CD4-positive, alpha-beta T cell (primary cell): ENCODE results near the gene ORAI2. TPM values are rescaled to one million over a fixed set of nuclear protein-coding genes. Genes with fewer than 3 reads are reported as not detected.

Experiments used
- ATAC-seq: fragments of 200-7000 bp; cut with Tn5 transposase; one replicate; pipeline ENCODE4 v1.10.0; 2022; ENCODE audit warnings: mild to moderate bottlenecking; ENCODE audit not compliant: poor library complexity
- CTCF ChIA-PET: fragments of 350-600 bp; sonication (Branson Sonifier 250); formaldehyde crosslinking; loops from one replicate; lab custom pipeline; 2021; ENCODE audit warnings: antibody characterized with exemption, inconsistent platforms; lab: Charles Lee
- POLR2A ChIA-PET: fragments of 350-600 bp; sonication (Branson Sonifier 250); formaldehyde crosslinking; loops from one replicate; lab custom pipeline; 2021; ENCODE audit warnings: antibody characterized with exemption, inconsistent platforms; lab: Charles Lee
- DNase-seq, 14 experiments: peaks; one replicate each; pipeline ENCODE4 v3.0.0-alpha.2; 2013 to 2020; ENCODE audit warnings: mixed read lengths in 2 of 14
- H3K27ac ChIP-seq, 2 donors: one replicate each; pipeline versions ENCODE4 v1.5.1 to v1.7.0; 2013; ENCODE audit warnings: low read length in 2 of 2, low read depth in 1 of 2, mild to moderate bottlenecking in 1 of 2
- H3K27me3 ChIP-seq, 2 experiments: 1 replicate in 1 of 2; 2 replicates in 1 of 2; pipeline versions ENCODE4 v1.6.1 to v1.7.0; 2013; ENCODE audit warnings: low read length in 2 of 2, control low read depth in 1 of 2, mild to moderate bottlenecking in 1 of 2, moderate library complexity in 1 of 2; ENCODE audit not compliant: insufficient read depth in 2 of 2, control insufficient read depth in 1 of 2
- H3K36me3 ChIP-seq: one replicate; pipeline ENCODE4 v1.6.1; 2013; ENCODE audit warnings: low read length, control low read depth; ENCODE audit not compliant: insufficient read depth
- H3K4me1 ChIP-seq: one replicate; pipeline ENCODE4 v1.6.1; 2013; ENCODE audit warnings: low read length, control low read depth; ENCODE audit not compliant: insufficient read depth
- H3K4me3 ChIP-seq: one replicate; pipeline ENCODE4 v1.5.1; 2013; ENCODE audit warnings: mild to moderate bottlenecking, low read length, moderate library complexity
- H3K9me3 ChIP-seq, 2 experiments: 1 replicate in 1 of 2; 2 replicates in 1 of 2; pipeline versions ENCODE4 v1.6.1 to v1.7.0; 2013; ENCODE audit warnings: low read length in 2 of 2, mild to moderate bottlenecking in 2 of 2, control low read depth in 1 of 2, moderate library complexity in 1 of 2; ENCODE audit not compliant: control insufficient read depth in 1 of 2, insufficient read depth in 1 of 2
- H3K27ac Mint-ChIP-seq: one replicate; pipeline ENCODE4 v1.8.0; 2020; ENCODE audit warnings: mixed read lengths
- H3K27me3 Mint-ChIP-seq: one replicate; pipeline ENCODE4 v1.8.0; 2021; ENCODE audit warnings: mixed read lengths
- H3K36me3 Mint-ChIP-seq: one replicate; pipeline ENCODE4 v1.8.0; 2021; ENCODE audit warnings: low read depth, mixed read lengths
- H3K4me1 Mint-ChIP-seq: one replicate; pipeline ENCODE4 v1.8.0; 2021; ENCODE audit warnings: low read depth, mixed read lengths
- H3K4me3 Mint-ChIP-seq: one replicate; pipeline ENCODE4 v1.8.0; 2020; ENCODE audit warnings: mild to moderate bottlenecking, mixed read lengths
- H3K9me3 Mint-ChIP-seq: one replicate; pipeline ENCODE4 v1.8.0; 2020; ENCODE audit warnings: mixed read lengths
- intact Hi-C, 2 experiments: fragments of 100-400 bp; cut with DNase I in 1 of 2; cut with micrococcal nuclease in 1 of 2; formaldehyde crosslinking; loops; one replicate each; pipeline versions ENCODE4 v1.15.1 to v1.9.0; 2023 to 2025; cut with DNase I, micrococcal nuclease
- total RNA-seq, 174 experiments: library from RNA in 2 of 174; stranded (reverse) in 2 of 174; gene quantifications; one replicate each; pipeline ENCODE4 v1.2.3 and lab custom pipeline; 2021 to 2026
- TF ChIP-seq, protein P1 (sequence below): fragments of 200-600 bp; IDR thresholded peaks from one replicate; pipeline ENCODE4 v1.8.0; 2022; ENCODE audit warnings: antibody characterized with exemption, mild to moderate bottlenecking

Gene ORAI2
- total RNA-seq, 2 experiments from 2014 or later = 12.3 to 16.5 TPM

DNA sequence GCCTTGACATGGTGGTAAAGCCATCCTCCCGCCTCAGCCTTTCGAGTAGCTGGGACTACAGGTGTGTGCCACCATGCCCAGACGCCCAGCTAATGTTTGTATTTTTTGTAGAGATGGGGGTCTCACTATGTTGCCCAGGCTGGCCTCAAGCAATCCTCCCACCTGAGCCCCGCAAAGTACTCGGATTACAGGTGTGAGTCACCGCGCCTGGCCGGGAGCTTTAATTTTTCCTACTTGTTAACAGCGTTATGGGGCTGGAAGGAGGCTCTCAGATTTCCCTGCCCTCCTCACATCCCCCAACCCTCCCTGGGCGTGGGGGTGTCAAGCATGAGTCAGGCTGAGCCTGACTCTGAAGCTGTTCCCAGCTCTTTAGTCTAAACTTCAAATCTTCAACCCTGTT, 23.0 kb downstream of the ORAI2 start:
- Histone ChIP-seq H3K9me3 (no peaks in the 10 kb centered on the region), H3K4me3 (no peak overlapping the region), H3K36me3 (peaks cover 37% of the 10 kb centered on the region), H3K27ac (no peak overlapping the region), H3K4me1 (peaks cover 3% of the 10 kb centered on the region), H3K27me3 (no peaks in the 10 kb centered on the region)
- no peak overlapping the region for H3K27ac Mint-ChIP-seq
- ChIA-PET POLR2A (interaction anchor here (1.1 to 1.5 kb wide), 2 partner anchors 22 to 61 kb away, joined by 3 to 4 read pairs; no protein-coding TSS in a partner anchor), CTCF (interaction anchor here (2.3 kb wide), 1 partner anchor 44 kb away, joined by 9 read pairs; no protein-coding TSS in a partner anchor)
- no peak overlapping the region for H3K4me3 Mint-ChIP-seq
- intact Hi-C loops = loop anchor here in 1 of 2 experiments (5.0 kb wide), 1 partner anchor 179 kb away; no protein-coding TSS in a partner anchor
- ATAC-seq (no peak), DNase-seq (no peak)
- TF ChIP-seq, protein P1, sequence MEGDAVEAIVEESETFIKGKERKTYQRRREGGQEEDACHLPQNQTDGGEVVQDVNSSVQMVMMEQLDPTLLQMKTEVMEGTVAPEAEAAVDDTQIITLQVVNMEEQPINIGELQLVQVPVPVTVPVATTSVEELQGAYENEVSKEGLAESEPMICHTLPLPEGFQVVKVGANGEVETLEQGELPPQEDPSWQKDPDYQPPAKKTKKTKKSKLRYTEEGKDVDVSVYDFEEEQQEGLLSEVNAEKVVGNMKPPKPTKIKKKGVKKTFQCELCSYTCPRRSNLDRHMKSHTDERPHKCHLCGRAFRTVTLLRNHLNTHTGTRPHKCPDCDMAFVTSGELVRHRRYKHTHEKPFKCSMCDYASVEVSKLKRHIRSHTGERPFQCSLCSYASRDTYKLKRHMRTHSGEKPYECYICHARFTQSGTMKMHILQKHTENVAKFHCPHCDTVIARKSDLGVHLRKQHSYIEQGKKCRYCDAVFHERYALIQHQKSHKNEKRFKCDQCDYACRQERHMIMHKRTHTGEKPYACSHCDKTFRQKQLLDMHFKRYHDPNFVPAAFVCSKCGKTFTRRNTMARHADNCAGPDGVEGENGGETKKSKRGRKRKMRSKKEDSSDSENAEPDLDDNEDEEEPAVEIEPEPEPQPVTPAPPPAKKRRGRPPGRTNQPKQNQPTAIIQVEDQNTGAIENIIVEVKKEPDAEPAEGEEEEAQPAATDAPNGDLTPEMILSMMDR = no peak
- no peaks in the 10 kb centered on the region for H3K27me3 Mint-ChIP-seq
- peaks cover 26% of the 10 kb centered on the region for H3K36me3 Mint-ChIP-seq
- no peaks in the 10 kb centered on the region for H3K9me3 Mint-ChIP-seq
- no peaks in the 10 kb centered on the region for H3K4me1 Mint-ChIP-seq

DNA sequence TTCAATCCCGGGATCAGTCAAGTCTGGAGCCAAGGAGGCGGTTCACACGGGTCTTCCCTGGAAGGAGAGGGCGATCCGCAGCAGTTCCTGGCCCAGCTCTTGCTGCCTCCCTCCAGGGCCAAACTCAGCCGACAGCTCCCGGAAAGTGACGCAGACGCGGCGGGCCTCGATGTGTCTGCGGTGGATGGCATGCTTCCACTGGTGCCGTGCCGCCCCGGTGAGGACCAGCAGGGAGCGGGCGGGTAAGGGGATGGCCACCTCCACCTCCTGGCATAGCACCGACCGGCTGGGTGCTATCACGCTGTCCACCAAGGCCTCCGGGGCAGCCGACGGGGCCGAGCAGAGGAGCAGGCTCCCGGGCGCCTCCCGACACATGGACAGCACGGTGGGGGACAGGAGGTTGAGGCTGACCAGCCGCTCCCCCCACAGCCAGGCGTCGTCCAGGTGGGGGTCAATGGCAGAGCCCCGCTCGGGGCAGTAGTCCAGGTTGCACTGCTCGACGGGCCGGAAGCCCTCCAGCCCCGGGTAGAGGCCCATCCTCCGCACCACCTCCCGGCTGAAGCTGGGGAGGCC, 24.1 kb downstream of the ORAI2 start:
- H3K4me3 Mint-ChIP-seq = no peak overlapping the region
- peaks cover 8% of the 10 kb centered on the region for H3K4me1 ChIP-seq
- POLR2A ChIA-PET = no interaction called here
- H3K27ac ChIP-seq = no peak overlapping the region
- CTCF ChIA-PET = interaction anchor here (2.3 kb wide), 1 partner anchor 45 kb away, joined by 9 read pairs; no protein-coding TSS in a partner anchor
- TF ChIP-seq, protein P1 = no peak
- peaks cover 37% of the 10 kb centered on the region for H3K36me3 ChIP-seq
- H3K4me3 ChIP-seq = no peak overlapping the region
- no peaks in the 10 kb centered on the region for H3K27me3 Mint-ChIP-seq
- intact Hi-C loops = loop anchor here in 1 of 2 experiments (5.0 kb wide), 1 partner anchor 180 kb away; no protein-coding TSS in a partner anchor
- H3K9me3 ChIP-seq = no peaks in the 10 kb centered on the region
- peaks cover 1% of the 10 kb centered on the region for H3K4me1 Mint-ChIP-seq
- H3K9me3 Mint-ChIP-seq = no peaks in the 10 kb centered on the region
- no peaks in the 10 kb centered on the region for H3K27me3 ChIP-seq
- H3K36me3 Mint-ChIP-seq = peaks cover 26% of the 10 kb centered on the region
- DNase-seq = no peak
- H3K27ac Mint-ChIP-seq = no peak overlapping the region
- no peak for ATAC-seq

DNA sequence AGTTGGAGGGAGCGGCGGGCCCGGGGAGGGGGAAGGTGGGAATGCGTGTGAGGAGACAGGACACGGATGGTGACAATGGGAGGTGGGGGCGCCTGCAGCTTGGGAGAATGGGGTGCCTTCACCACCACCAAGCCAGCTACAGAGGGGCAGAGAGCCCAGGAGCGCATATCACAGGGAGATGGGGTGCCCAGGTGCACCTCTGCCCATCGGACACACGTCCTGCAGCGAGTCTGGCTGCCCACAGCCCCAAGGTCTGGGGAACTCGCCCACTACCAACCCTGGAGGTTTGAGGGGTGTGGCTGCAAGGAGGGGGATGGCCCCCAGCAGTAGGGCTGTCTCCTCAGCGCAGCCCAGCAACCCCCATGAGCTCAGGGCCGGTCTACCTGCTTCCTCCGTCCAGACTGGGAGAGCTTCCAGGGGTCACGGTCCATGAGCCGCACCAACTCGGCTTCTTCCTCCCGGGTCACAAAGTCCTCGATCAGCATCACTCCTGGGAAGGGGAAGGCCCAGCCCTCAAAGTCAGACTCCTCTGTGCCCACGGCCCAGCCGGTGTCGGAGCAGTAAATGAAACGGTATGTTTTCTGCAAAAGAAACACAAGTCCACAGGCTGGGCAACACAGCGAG, 26.0 kb downstream of the ORAI2 start:
- H3K27me3 ChIP-seq = no peaks in the 10 kb centered on the region
- H3K27ac Mint-ChIP-seq = no peak overlapping the region
- intact Hi-C loops = loop anchor here in 1 of 2 experiments (5.0 kb wide), 1 partner anchor 182 kb away; no protein-coding TSS in a partner anchor
- ChIA-PET POLR2A (no interaction called here), CTCF (interaction anchor here (1.3 kb wide), 1 partner anchor 47 kb away, joined by 4 read pairs; no protein-coding TSS in a partner anchor)
- ATAC-seq = no peak
- TF ChIP-seq, protein P1 = no peak
- no peaks in the 10 kb centered on the region for H3K9me3 ChIP-seq
- H3K36me3 Mint-ChIP-seq = peaks cover 30% of the 10 kb centered on the region
- H3K4me1 ChIP-seq = peaks cover 27% of the 10 kb centered on the region
- H3K4me3 Mint-ChIP-seq = no peak overlapping the region
- H3K4me3 ChIP-seq = no peak overlapping the region
- no peaks in the 10 kb centered on the region for H3K9me3 Mint-ChIP-seq
- no peak for DNase-seq
- no peak overlapping the region for H3K27ac ChIP-seq
- H3K36me3 ChIP-seq = peaks cover 37% of the 10 kb centered on the region
- no peaks in the 10 kb centered on the region for H3K27me3 Mint-ChIP-seq
- peaks cover 14% of the 10 kb centered on the region for H3K4me1 Mint-ChIP-seq
